GM23338 (cell line): ENCODE data around the gene MUC6. TPM values are rescaled to one million over a fixed set of nuclear protein-coding genes. Genes with fewer than 3 reads are reported as not detected.

ENCODE experiments used
- ATAC-seq: fragments of 200-7000 bp; cut with Tn5 transposase; 3 replicates; pipeline ENCODE4 v1.9.1; 2020
- DNase-seq: peaks from one replicate; pipeline ENCODE4 v3.0.0-alpha.2; 2015; ENCODE audit warnings: low spot score
- H2AFZ ChIP-seq: fragments of 200-600 bp; sonication (generic); 2 replicates; pipeline ENCODE4 v1.8.0; 2016; ENCODE audit warnings: antibody characterized with exemption, mild to moderate bottlenecking, moderate library complexity
- H3F3A ChIP-seq: fragments of 200-600 bp; sonication (generic); replicated peaks from 2 replicates; pipeline ENCODE4 v1.8.0; 2017; ENCODE audit warnings: antibody characterized with exemption, mixed run types, low read depth
- H3K27ac ChIP-seq: fragments of 200-600 bp; sonication (generic); 2 replicates; pipeline ENCODE4 v1.6.1; 2016; ENCODE audit warnings: low read depth
- H3K27me3 ChIP-seq: fragments of 200-600 bp; sonication (generic); 2 replicates; pipeline ENCODE4 v1.8.0; 2016; ENCODE audit warnings: mild to moderate bottlenecking, mixed run types, moderate library complexity; ENCODE audit not compliant: insufficient read depth
- H3K36me3 ChIP-seq: fragments of 200-600 bp; sonication (generic); 2 replicates; pipeline ENCODE4 v1.8.0; 2016; ENCODE audit warnings: mild to moderate bottlenecking; ENCODE audit not compliant: insufficient read depth
- H3K4me1 ChIP-seq: fragments of 200-600 bp; sonication (generic); 2 replicates; pipeline ENCODE4 v1.8.0; 2016; ENCODE audit warnings: mild to moderate bottlenecking, moderate library complexity; ENCODE audit not compliant: insufficient read depth
- H3K4me2 ChIP-seq: fragments of 200-600 bp; sonication (generic); 2 replicates; pipeline ENCODE4 v1.7.1; 2017; ENCODE audit warnings: mixed run types
- H3K4me3 ChIP-seq: fragments of 200-600 bp; sonication (generic); 2 replicates; pipeline ENCODE4 v1.6.1; 2016; ENCODE audit warnings: mixed run types
- H3K79me2 ChIP-seq: fragments of 200-600 bp; sonication (generic); replicated peaks from 2 replicates; pipeline ENCODE4 v1.8.0; 2017; ENCODE audit warnings: mild to moderate bottlenecking; ENCODE audit not compliant: insufficient read depth
- H3K9me2 ChIP-seq: fragments of 200-600 bp; sonication (generic); 2 replicates; pipeline ENCODE4 v1.8.0; 2017; ENCODE audit not compliant: insufficient read depth
- H4K20me1 ChIP-seq: fragments of 200-600 bp; sonication (generic); replicated peaks from 2 replicates; pipeline ENCODE4 v1.8.0; 2017; ENCODE audit warnings: mild to moderate bottlenecking; ENCODE audit not compliant: insufficient read depth
- H3K27ac Mint-ChIP-seq: 2 replicates; pipeline ENCODE4 v1.8.0; 2020; ENCODE audit warnings: inconsistent platforms, mild to moderate bottlenecking, moderate library complexity, mixed read lengths
- H3K27me3 Mint-ChIP-seq: 3 replicates; pipeline ENCODE4 v1.8.0; 2022; ENCODE audit warnings: low read depth, mild to moderate bottlenecking, moderate library complexity, mixed read lengths, inconsistent platforms; ENCODE audit not compliant: insufficient read depth, poor library complexity
- H3K36me3 Mint-ChIP-seq: 3 replicates; pipeline ENCODE4 v1.8.0; 2021; ENCODE audit warnings: low read depth, mild to moderate bottlenecking, inconsistent platforms, moderate library complexity, mixed read lengths
- H3K4me1 Mint-ChIP-seq: 3 replicates; pipeline ENCODE4 v1.8.0; 2020; ENCODE audit warnings: mild to moderate bottlenecking, inconsistent platforms, mixed read lengths
- H3K4me3 Mint-ChIP-seq: 3 replicates; pipeline ENCODE4 v1.8.0; 2021; ENCODE audit warnings: moderate library complexity, mild to moderate bottlenecking, inconsistent platforms, mixed read lengths
- H3K9me3 Mint-ChIP-seq: 3 replicates; pipeline ENCODE4 v1.8.0; 2020; ENCODE audit warnings: moderate library complexity, mild to moderate bottlenecking, inconsistent platforms, mixed read lengths
- CTCF ChIP-seq, 2 experiments: fragments of 200-600 bp in 1 of 2; sonication (generic) in 1 of 2; conservative IDR thresholded peaks; 2 replicates each; pipeline versions ENCODE4 v1.5.1 to v1.6.1; 2016 to 2017; ENCODE audit warnings: antibody characterized with exemption in 2 of 2, low read depth in 2 of 2, mild to moderate bottlenecking in 2 of 2, moderate library complexity in 1 of 2
- EZH2 ChIP-seq: fragments of 200-600 bp; sonication (generic); IDR thresholded peaks from one replicate; pipeline ENCODE4 v1.8.0; 2017; ENCODE audit warnings: antibody characterized with exemption, mild to moderate bottlenecking, low read depth; ENCODE audit not compliant: unreplicated experiment
- EZH2phosphoT487 ChIP-seq: fragments of 200-600 bp; sonication (generic); IDR thresholded peaks from one replicate; pipeline ENCODE4 v1.8.1; 2018; ENCODE audit warnings: antibody characterized with exemption; ENCODE audit not compliant: unreplicated experiment
- JUNB ChIP-seq: IDR thresholded peaks from one replicate; pipeline ENCODE4 v1.6.1; 2016; ENCODE audit warnings: antibody characterized with exemption; ENCODE audit not compliant: unreplicated experiment
- NANOG ChIP-seq: IDR thresholded peaks from 2 replicates; pipeline ENCODE4 v1.6.1; 2016; ENCODE audit warnings: antibody characterized with exemption, borderline replicate concordance
- REST ChIP-seq: IDR thresholded peaks from one replicate; pipeline ENCODE4 v1.6.1; 2018; ENCODE audit warnings: antibody characterized with exemption; ENCODE audit not compliant: unreplicated experiment
- STAT1 ChIP-seq: IDR thresholded peaks from one replicate; pipeline ENCODE4 v1.6.1; 2016; ENCODE audit warnings: antibody characterized with exemption; ENCODE audit not compliant: unreplicated experiment
- ZNF114 ChIP-seq: fragments of 250-450 bp; sonication (Bioruptor Pico); IDR thresholded peaks from 2 replicates; pipeline ENCODE4 v1.5.0; 2020; ENCODE audit warnings: mild to moderate bottlenecking, moderate library complexity
- ZNF331 ChIP-seq: fragments of 250-450 bp; sonication (Bioruptor Pico); IDR thresholded peaks from 2 replicates; pipeline ENCODE4 v1.5.0; 2020; ENCODE audit warnings: low read depth, mild to moderate bottlenecking, moderate library complexity
- ZNF462 ChIP-seq: fragments of 250-450 bp; sonication (Bioruptor Pico); IDR thresholded peaks from 2 replicates; pipeline ENCODE4 v1.5.0; 2020; ENCODE audit warnings: mild to moderate bottlenecking, moderate library complexity
- polyA plus RNA-seq: library from polyadenylated mRNA; unstranded; fragments of >200 nt; fragmentation: Nextera tagmentation; extraction: Ambion mirVana; gene quantifications from 2 replicates; pipeline ENCODE4 v1.2.1, GENCODE V29; 2016
- total RNA-seq: library from RNA; depleted of rRNA; stranded (reverse); fragments of >200 nt; shearing (Covaris generic); gene quantifications from 2 replicates; pipeline ENCODE4 v1.2.3, GENCODE V29; 2014

The MUC6 gene
- total and polyA plus RNA-seq, 2 experiments from 2014 or later, result not detected

- Mint-ChIP-seq H3K9me3 (no peaks in the 10 kb centered on the region; the same call in 2 of the 3 replicates), H3K36me3 (peaks cover 43% of the 10 kb centered on the region), H3K4me3 (no peak overlapping the region), H3K4me1 (peaks cover 12% of the 10 kb centered on the region), H3K27ac (no peak overlapping the region), H3K27me3 (peaks cover 11% of the 10 kb centered on the region)
- TF ChIP-seq ZNF331 (CRISPR knock-in tag) (no peak), REST (no peak), EZH2phosphoT487 (no peak), JUNB (no peak), ZNF114 (CRISPR knock-in tag) (no peak), STAT1 (no peak), NANOG (no peak), ZNF462 (CRISPR knock-in tag) (no peak), EZH2 (no peak), CTCF (conservative IDR thresholded peaks at IDR 0.05; ENCODE audit: low read depth in 2 of 2) (no peak)
- H3K4me3 ChIP-seq, result no peak overlapping the region
- no peak overlapping the region for H2AFZ ChIP-seq
- H3K27me3 ChIP-seq, result no peaks in the 10 kb centered on the region
- H3K9me2 ChIP-seq, result no peaks in the 10 kb centered on the region
- no peaks in the 10 kb centered on the region for H3F3A ChIP-seq
- H3K27ac ChIP-seq, result no peak overlapping the region
- no peaks in the 10 kb centered on the region; the same call in none of the 2 replicates for H3K36me3 ChIP-seq
- H4K20me1 ChIP-seq, result no peaks in the 10 kb centered on the region
- no peaks in the 10 kb centered on the region for H3K4me1 ChIP-seq
- ATAC-seq (no peak), DNase-seq (no peak)
- peaks cover 9% of the 10 kb centered on the region; the same call in 1 of the 2 replicates for H3K79me2 ChIP-seq
- no peak overlapping the region for H3K4me2 ChIP-seq
These were observed 63.9 kb downstream of the MUC6 start for GRCh38 chr11:972523-973211.
